Astrocyte of the spinal cord (primary cell): Measurements from ENCODE around the gene SYDE1.

Source experiments
- DNase-seq: peaks from one replicate; pipeline ENCODE4 v3.0.0; 2011; ENCODE audit warnings: low read depth, low spot score
- H3K4me3 ChIP-seq: 2 replicates; pipeline ENCODE4 v1.5.1; 2011; ENCODE audit warnings: low read depth, mild to moderate bottlenecking, low read length, moderate library complexity
- CTCF ChIP-seq: IDR thresholded peaks from 2 replicates; pipeline ENCODE4 v1.5.1; 2012; ENCODE audit warnings: low read depth, mild to moderate bottlenecking, low read length, inconsistent platforms
- in situ Hi-C: cut with HindIII; loops from 2 replicates; pipeline ENCODE4 v1.10.0; 2017; ENCODE audit warnings: low sequenced_read_pairs

The SYDE1 gene

GRCh38 chr19:15147090-15147489, 39.9 kb downstream of the SYDE1 start:
- no peak for TF ChIP-seq CTCF
- H3K4me3 ChIP-seq = no peak overlapping the region
- DNase-seq = no peak
- in situ Hi-C loops = no loop called here

GRCh38 chr19:15149737-15150136, 42.5 kb downstream of the SYDE1 start:
- no peak overlapping the region for H3K4me3 ChIP-seq
- TF ChIP-seq CTCF = no peak
- in situ Hi-C loops = no loop called here
- no peak for DNase-seq

- in situ Hi-C loops = no loop called here
- peak; percentile 53 for DNase-seq
- TF ChIP-seq CTCF = peak; percentile 68
- no peak overlapping the region for H3K4me3 ChIP-seq
Observed at GRCh38 chr19:15154002-15154612, 46.9 kb downstream of the SYDE1 start.

GRCh38 chr19:15155296-15155695, 48.1 kb downstream of the SYDE1 start:
- no peak for DNase-seq
- no peak for TF ChIP-seq CTCF
- in situ Hi-C loops = no loop called here
- no peak overlapping the region for H3K4me3 ChIP-seq

- no peak for DNase-seq
- in situ Hi-C loops = no loop called here
- TF ChIP-seq CTCF = no peak
- no peak overlapping the region for H3K4me3 ChIP-seq
Observed at GRCh38 chr19:15156391-15156790, 49.2 kb downstream of the SYDE1 start.

- no peak for TF ChIP-seq CTCF
- H3K4me3 ChIP-seq = no peak overlapping the region
- DNase-seq = peak; percentile 26
- in situ Hi-C loops = no loop called here
Observed at GRCh38 chr19:15159251-15159650, 52.0 kb downstream of the SYDE1 start.
